ENCODE data around the gene KTN1.

DNA sequence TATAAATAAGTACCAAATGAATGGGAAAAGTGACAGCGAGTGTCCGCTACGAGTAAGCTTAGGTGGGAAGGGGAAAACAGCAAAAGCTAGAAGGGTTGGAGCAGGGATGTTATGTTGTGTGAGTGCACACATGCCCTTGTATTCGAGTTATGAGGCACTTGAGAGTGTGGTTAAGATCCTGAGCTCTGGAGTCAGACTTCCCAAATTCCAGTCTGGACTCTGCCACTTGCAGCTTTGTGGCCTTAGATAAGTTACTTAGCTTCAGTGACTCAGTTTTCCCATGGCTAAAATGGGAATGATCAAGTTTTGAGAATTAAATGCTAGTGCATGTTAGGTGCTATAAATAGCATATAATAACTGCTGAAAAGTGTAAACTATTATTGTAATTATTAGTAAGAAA is 44.9 kb downstream of the KTN1 start:
- TF ChIP-seq, protein P1, sequence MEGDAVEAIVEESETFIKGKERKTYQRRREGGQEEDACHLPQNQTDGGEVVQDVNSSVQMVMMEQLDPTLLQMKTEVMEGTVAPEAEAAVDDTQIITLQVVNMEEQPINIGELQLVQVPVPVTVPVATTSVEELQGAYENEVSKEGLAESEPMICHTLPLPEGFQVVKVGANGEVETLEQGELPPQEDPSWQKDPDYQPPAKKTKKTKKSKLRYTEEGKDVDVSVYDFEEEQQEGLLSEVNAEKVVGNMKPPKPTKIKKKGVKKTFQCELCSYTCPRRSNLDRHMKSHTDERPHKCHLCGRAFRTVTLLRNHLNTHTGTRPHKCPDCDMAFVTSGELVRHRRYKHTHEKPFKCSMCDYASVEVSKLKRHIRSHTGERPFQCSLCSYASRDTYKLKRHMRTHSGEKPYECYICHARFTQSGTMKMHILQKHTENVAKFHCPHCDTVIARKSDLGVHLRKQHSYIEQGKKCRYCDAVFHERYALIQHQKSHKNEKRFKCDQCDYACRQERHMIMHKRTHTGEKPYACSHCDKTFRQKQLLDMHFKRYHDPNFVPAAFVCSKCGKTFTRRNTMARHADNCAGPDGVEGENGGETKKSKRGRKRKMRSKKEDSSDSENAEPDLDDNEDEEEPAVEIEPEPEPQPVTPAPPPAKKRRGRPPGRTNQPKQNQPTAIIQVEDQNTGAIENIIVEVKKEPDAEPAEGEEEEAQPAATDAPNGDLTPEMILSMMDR (IDR thresholded peaks at IDR 0.05; ENCODE audit: insufficient read depth, low read depth, low read length) = no peak
- TF ChIP-seq EZH2 (IDR thresholded peaks at IDR 0.05; ENCODE audit: insufficient read depth, low read length) = no peak
